Heart left ventricle (tissue), 16 donors: ENCODE data around the gene SLC6A2. TPM values are rescaled to one million over a fixed set of nuclear protein-coding genes. Genes with fewer than 3 reads are reported as not detected.

Experiments used
- ATAC-seq, 4 donors: fragments of 200-7000 bp; cut with Tn5 transposase; one replicate each; pipeline ENCODE4 v1.9.1; 2020 to 2022; ENCODE audit warnings: moderate library complexity in 4 of 4, mild to moderate bottlenecking in 3 of 4, moderate number of reproducible peaks in 1 of 4
- DNase-seq, 5 donors: peaks; one replicate each; pipeline ENCODE4 v3.0.0-alpha.2; 2020
- H3K27ac ChIP-seq, 12 donors: fragments of 200-600 bp; sonication (generic) in 4 of 12; one replicate each; pipeline versions ENCODE4 v1.5.0 to v1.8.0; 2016 to 2022; ENCODE audit warnings: mild to moderate bottlenecking in 2 of 12
- H3K27me3 ChIP-seq, 9 donors: fragments of 200-600 bp; sonication (generic) in 2 of 9; one replicate each; pipeline versions ENCODE4 v1.5.1 to v1.8.0; 2016 to 2022; ENCODE audit warnings: mild to moderate bottlenecking in 3 of 9
- H3K36me3 ChIP-seq, 9 donors: fragments of 200-600 bp; sonication (generic) in 2 of 9; one replicate each; pipeline versions ENCODE4 v1.5.0 to v1.8.0; 2018 to 2022; ENCODE audit warnings: mild to moderate bottlenecking in 2 of 9
- H3K4me1 ChIP-seq, 12 donors: fragments of 200-600 bp; sonication (generic) in 4 of 12; one replicate each; pipeline versions ENCODE4 v1.5.0 to v1.8.0; 2016 to 2022; ENCODE audit warnings: mild to moderate bottlenecking in 3 of 12
- H3K4me3 ChIP-seq, 12 donors: fragments of 200-600 bp; sonication (generic) in 4 of 12; one replicate each; pipeline versions ENCODE4 v1.5.0 to v1.8.0; 2017 to 2022; ENCODE audit warnings: mild to moderate bottlenecking in 9 of 12, moderate library complexity in 4 of 12
- H3K9me3 ChIP-seq, 12 donors: fragments of 200-600 bp; sonication (generic) in 4 of 12; one replicate each; pipeline versions ENCODE4 v1.5.0 to v1.8.0; 2016 to 2022; ENCODE audit warnings: mild to moderate bottlenecking in 1 of 12
- CTCF ChIP-seq, 12 donors: fragments of 200-600 bp; sonication (generic) in 4 of 12; IDR thresholded peaks; one replicate each; pipeline versions ENCODE4 v1.5.0 to v1.8.0; 2018 to 2022; ENCODE audit warnings: antibody characterized with exemption in 12 of 12, mild to moderate bottlenecking in 5 of 12
- POLR2A ChIP-seq, 2 donors: fragments of 450-650 bp; IDR thresholded peaks; one replicate each; pipeline ENCODE4 v1.6.1; 2017; ENCODE audit warnings: antibody characterized with exemption in 2 of 2, mild to moderate bottlenecking in 2 of 2, moderate library complexity in 2 of 2
- WGBS, 4 donors: extraction: QIAGEN DNeasy Blood & Tissue Kit in 2 of 4; methylation state at CpG; one replicate each; pipeline versions ENCODE4 v1.1.5 to v1.1.7; 2013 to 2018; 5-methylcytosine and 5-hydroxymethylcytosine counted together
- intact Hi-C, 10 donors: fragments of 100-400 bp; cut with DNase I; formaldehyde crosslinking; loops; one replicate each; pipeline versions ENCODE4 v1.11.1 to v1.14.2; 2022
- polyA plus RNA-seq, 2 donors: library from polyadenylated mRNA; stranded (reverse); fragments of 200-250 nt; gene quantifications; one replicate each; pipeline ENCODE4 v1.2.3, GENCODE V29; 2013
- total RNA-seq, 9 donors: library from RNA; depleted of rRNA in 2 of 9; stranded (reverse); fragments of >200 nt in 2 of 9; fragmentation: NEBNext Ultra II Directional in 3 of 9; extraction: Animal tissue kit (Norgen Biotek cat#: 25700) in 3 of 9; gene quantifications; one replicate each; pipeline versions ENCODE4 v1.1.0 to v1.2.4, GENCODE V29; 2016 to 2023
- donor health status: ischemic (EF 13 %, LVEDD 7.1; RV severe dilation, severe dysfunction).
- donor health status: healthy with polysubstance abuse.
- donor health status: DM: no; HTN: yes; CAD: no.
- donor health status: DM: no; HTN: no; CAD: no.
- donor health status: ischemic (EF 25% LVEDD 6.9; RV normal size, moderate dysfunction).
- donor health status: ischemic (EF 25% LVEDD 5.7; RV mildly dilated, moderate dysfunction).
- donor health status: healthy.
- donor health status: DM: yes; HTN: yes; CAD: no.
- donor health status: ischemic (EF 35%, LVEDD 5.7; RV mildly dilated, moderate dysfunction).
- donor health status: nonischemic (EF 11% LVEDD 7.7; RV severe dilation, severe dysfunction).
- donor health status: DM: yes; HTN: yes; CAD: no.
- donor health status: PGD.
- donor health status: ischemic (EF 29% LVEDD 5.4; RV normal size, mild dysfunction).
- donor health status: nonischemic (EF 23%, LVEDD 6.1; RV moderate dilation, normal function).

SLC6A2 gene
- total and polyA plus RNA-seq, 11 donors, result 0.18 TPM; not detected in 10

- ATAC-seq (no peak), DNase-seq (no peak)
- Histone ChIP-seq H3K27ac (no peak overlapping the region), H3K4me1 (no peaks in the 10 kb centered on the region), H3K36me3 (no peaks in the 10 kb centered on the region), H3K27me3 (peaks cover 0 to 34% (median 5%) of the 10 kb centered on the region in 9 donors), H3K9me3 (no peaks in the 10 kb centered on the region), H3K4me3 (no peak overlapping the region)
- TF ChIP-seq CTCF (IDR thresholded peaks at IDR 0.05) (no peak), POLR2A (IDR thresholded peaks at IDR 0.05) (no peak)
- intact Hi-C loops, result loop anchor here in 1 of 10 donors (10.0 kb wide), 1 partner anchor 95 kb away; no protein-coding TSS in a partner anchor
- 70 to 84% (median 79%) methylated on average over 5 of the region's 5 CpGs; no CpG with 5 or more reads in 1 of the 4 donors for WGBS, 4 donors
These were observed 74.3 kb downstream of the SLC6A2 start for GRCh38 chr16:55730115-55730514.

GRCh38 chr16:55732496-55732895 lies 76.7 kb downstream of the SLC6A2 start:
- H3K4me1 ChIP-seq, result no peaks in the 10 kb centered on the region
- 63 to 77% (median 68%) methylated on average over 1 to 2 of the region's 2 CpGs for WGBS, 4 donors
- DNase-seq, result no peak

GRCh38 chr16:55734665-55735064 lies 78.9 kb downstream of the SLC6A2 start:
- DNase-seq (no peak), ATAC-seq (no peak)

More at GRCh38 chr16:55732496-55732895, 76.7 kb downstream of the SLC6A2 start:
- H3K4me3 ChIP-seq, result no peak overlapping the region
- no peak for ATAC-seq
- peaks cover 0 to 48% (median 5%) of the 10 kb centered on the region in 9 donors for H3K27me3 ChIP-seq
- no peak overlapping the region for H3K27ac ChIP-seq
- TF ChIP-seq POLR2A (IDR thresholded peaks at IDR 0.05), result no peak
- TF ChIP-seq CTCF (IDR thresholded peaks at IDR 0.05), result no peak
- H3K36me3 ChIP-seq, result no peaks in the 10 kb centered on the region
- H3K9me3 ChIP-seq, result no peaks in the 10 kb centered on the region
- intact Hi-C loops, result loop anchor here in 1 of 10 donors (10.0 kb wide), 1 partner anchor 92 kb away; no protein-coding TSS in a partner anchor

More at GRCh38 chr16:55734665-55735064, 78.9 kb downstream of the SLC6A2 start:
- no peak overlapping the region for H3K27ac ChIP-seq
- H3K9me3 ChIP-seq, result no peaks in the 10 kb centered on the region
- H3K4me1 ChIP-seq, result no peaks in the 10 kb centered on the region
- TF ChIP-seq CTCF (IDR thresholded peaks at IDR 0.05) (no peak), POLR2A (IDR thresholded peaks at IDR 0.05) (no peak)
- 67 to 85% (median 73%) methylated on average over 2 of the region's 2 CpGs for WGBS, 4 donors
- intact Hi-C loops, result loop anchor here in 1 of 10 donors (10.0 kb wide), 1 partner anchor 90 kb away; no protein-coding TSS in a partner anchor
- no peak overlapping the region for H3K4me3 ChIP-seq
- peaks cover 0 to 46% (median 10%) of the 10 kb centered on the region in 9 donors for H3K27me3 ChIP-seq
- no peaks in the 10 kb centered on the region for H3K36me3 ChIP-seq
